Endodermal cell (in vitro differentiated cells): ENCODE data around the gene TTC23. TPM values are rescaled to one million over a fixed set of nuclear protein-coding genes. Genes with fewer than 3 reads are reported as not detected.
"Not testable (repeated sequence)": the region's sequence is repeated elsewhere in the genome, so short reads cannot be mapped to it uniquely, and the experiment has no call there.

Experiments
- DNase-seq: peaks from one replicate; pipeline ENCODE4 v3.0.0-alpha.2; 2017
- H3K27ac ChIP-seq: 2 replicates; pipeline ENCODE4 v1.5.1; 2013; ENCODE audit warnings: mild to moderate bottlenecking, low read depth, low read length, moderate library complexity
- H3K27me3 ChIP-seq: 2 replicates; pipeline ENCODE4 v1.6.1; 2013; ENCODE audit warnings: mild to moderate bottlenecking, low read length, moderate library complexity; ENCODE audit not compliant: insufficient read depth, control insufficient read depth, poor library complexity, severe bottlenecking
- H3K36me3 ChIP-seq: 2 replicates; pipeline ENCODE4 v1.7.0; 2013; ENCODE audit warnings: mild to moderate bottlenecking, low read length, moderate library complexity; ENCODE audit not compliant: control insufficient read depth, insufficient read depth
- H3K4me1 ChIP-seq: one replicate; pipeline ENCODE4 v1.7.0; 2013; ENCODE audit warnings: low read length; ENCODE audit not compliant: control insufficient read depth, insufficient read depth
- H3K4me3 ChIP-seq: 2 replicates; pipeline ENCODE4 v1.5.1; 2013; ENCODE audit warnings: mild to moderate bottlenecking, low read length, moderate library complexity
- H3K9ac ChIP-seq: 2 replicates; pipeline ENCODE4 v1.6.1; 2013; ENCODE audit warnings: mild to moderate bottlenecking, low read length, moderate library complexity; ENCODE audit not compliant: poor library complexity, severe bottlenecking; ENCODE audit errors: extremely low read depth
- H3K9me3 ChIP-seq: 2 replicates; pipeline ENCODE4 v1.6.1; 2013; ENCODE audit warnings: mild to moderate bottlenecking, low read length, moderate library complexity; ENCODE audit not compliant: control insufficient read depth
- H3K27ac Mint-ChIP-seq: 2 replicates; pipeline ENCODE4 v1.8.0; 2020; ENCODE audit warnings: mixed read lengths
- H3K27me3 Mint-ChIP-seq: 2 replicates; pipeline ENCODE4 v1.8.0; 2021; ENCODE audit warnings: mild to moderate bottlenecking, mixed read lengths; ENCODE audit not compliant: insufficient read depth
- H3K36me3 Mint-ChIP-seq: 2 replicates; pipeline ENCODE4 v1.8.0; 2020; ENCODE audit warnings: low read depth, mixed read lengths
- H3K4me1 Mint-ChIP-seq: 2 replicates; pipeline ENCODE4 v1.8.0; 2020; ENCODE audit warnings: mixed read lengths
- H3K4me3 Mint-ChIP-seq: 2 replicates; pipeline ENCODE4 v1.8.0; 2020; ENCODE audit warnings: mild to moderate bottlenecking, moderate library complexity, mixed read lengths
- H3K9me3 Mint-ChIP-seq: 2 replicates; pipeline ENCODE4 v1.8.0; 2020; ENCODE audit warnings: mild to moderate bottlenecking, mixed read lengths
- WGBS, 2 experiments: methylation state at CpG; one replicate each; pipeline versions ENCODE4 v1.1.5 to v1.1.7; 2013; ENCODE audit warnings: missing lambda C conversion rate in 2 of 2, mixed read lengths in 1 of 2; ENCODE audit not compliant: insufficient coverage in 1 of 2, insufficient read length in 1 of 2; 5-methylcytosine and 5-hydroxymethylcytosine counted together
- total RNA-seq, 2 donors: library from RNA; stranded (reverse); fragmentation: NEBNext Ultra II Directional in 1 of 2; extraction: Animal tissue kit (Norgen Biotek cat#: 25700) in 1 of 2; gene quantifications; 2 replicates in 1 of 2; 3 replicates in 1 of 2; pipeline ENCODE4 v1.2.1, GENCODE V29; 2021
- TF ChIP-seq, protein P1 (sequence below): fragments of 200-600 bp; sonication (generic); conservative IDR thresholded peaks from 2 replicates; pipeline ENCODE4 v1.5.0; 2021; ENCODE audit warnings: antibody characterized with exemption, mild to moderate bottlenecking

The TTC23 gene
- total RNA-seq, 2 donors from 2014 or later, result 20.7 to 26.3 TPM

DNA sequence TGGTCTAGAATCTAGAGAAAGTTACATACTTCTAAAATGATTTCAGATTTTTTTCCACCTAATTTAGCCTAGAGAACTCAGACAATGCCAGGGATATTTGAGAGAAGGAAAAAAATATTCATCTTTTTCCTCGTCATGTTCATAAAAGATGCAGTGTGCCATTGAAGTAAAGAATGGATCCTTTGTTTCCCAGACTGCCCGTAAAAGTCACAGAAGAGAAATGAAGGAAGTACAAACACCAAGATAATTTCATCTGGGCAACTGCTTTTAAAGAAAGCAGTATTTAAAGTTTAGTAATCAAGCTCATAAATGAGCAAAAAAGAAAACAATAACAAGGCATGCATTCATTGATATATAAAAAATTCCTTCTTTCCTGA, 47.2 kb downstream of the TTC23 start:
- 77 to 79% methylated on average over 2 of the region's 2 CpGs for WGBS, 2 experiments
- H3K4me3 ChIP-seq, result no peak overlapping the region

DNA sequence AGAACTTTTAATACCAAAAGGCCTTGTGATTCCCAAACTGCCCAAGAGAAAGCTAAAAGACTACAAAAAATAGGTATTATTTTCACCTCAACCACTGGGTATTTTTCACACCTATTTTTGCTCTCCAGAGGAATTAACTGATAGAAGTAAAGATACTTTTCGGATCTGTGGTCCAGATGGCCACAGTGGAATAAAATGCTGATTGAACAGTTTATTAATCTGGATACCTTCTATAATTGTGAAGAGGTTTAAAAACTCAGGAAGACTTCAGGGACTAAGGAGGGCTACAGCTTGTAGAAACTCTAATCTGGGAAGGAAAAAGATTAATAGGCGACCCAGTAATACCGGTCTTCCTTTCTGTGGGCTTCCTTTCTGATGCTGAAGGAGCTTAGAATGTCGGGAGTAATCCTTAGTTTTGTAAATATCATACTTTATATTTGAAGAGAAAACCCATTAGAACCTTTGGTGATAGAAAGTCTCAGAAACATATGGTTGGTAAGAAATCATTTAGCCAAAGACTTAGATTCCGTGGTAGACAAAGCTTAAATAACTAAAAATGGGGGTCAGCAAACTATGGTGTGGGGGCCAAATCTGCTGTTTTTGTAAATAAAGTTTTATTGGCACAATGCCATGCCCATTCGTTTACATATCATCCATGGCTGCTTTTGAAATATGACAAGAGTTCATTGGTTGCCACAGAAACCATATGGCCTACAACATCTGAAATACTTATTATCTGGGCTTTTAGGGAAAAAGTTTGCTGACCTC, 47.8 kb downstream of the TTC23 start:
- Histone ChIP-seq H3K4me3 (no peak overlapping the region), H3K36me3 (peaks cover 7% of the 10 kb centered on the region), H3K27me3 (no peaks in the 10 kb centered on the region), H3K9me3 (no peaks in the 10 kb centered on the region), H3K27ac (no peak overlapping the region), H3K4me1 (no peaks in the 10 kb centered on the region), H3K9ac (no peak overlapping the region)
- no peak overlapping the region for H3K27ac Mint-ChIP-seq
- H3K9me3 Mint-ChIP-seq, result no peaks in the 10 kb centered on the region
- TF ChIP-seq, protein P1, sequence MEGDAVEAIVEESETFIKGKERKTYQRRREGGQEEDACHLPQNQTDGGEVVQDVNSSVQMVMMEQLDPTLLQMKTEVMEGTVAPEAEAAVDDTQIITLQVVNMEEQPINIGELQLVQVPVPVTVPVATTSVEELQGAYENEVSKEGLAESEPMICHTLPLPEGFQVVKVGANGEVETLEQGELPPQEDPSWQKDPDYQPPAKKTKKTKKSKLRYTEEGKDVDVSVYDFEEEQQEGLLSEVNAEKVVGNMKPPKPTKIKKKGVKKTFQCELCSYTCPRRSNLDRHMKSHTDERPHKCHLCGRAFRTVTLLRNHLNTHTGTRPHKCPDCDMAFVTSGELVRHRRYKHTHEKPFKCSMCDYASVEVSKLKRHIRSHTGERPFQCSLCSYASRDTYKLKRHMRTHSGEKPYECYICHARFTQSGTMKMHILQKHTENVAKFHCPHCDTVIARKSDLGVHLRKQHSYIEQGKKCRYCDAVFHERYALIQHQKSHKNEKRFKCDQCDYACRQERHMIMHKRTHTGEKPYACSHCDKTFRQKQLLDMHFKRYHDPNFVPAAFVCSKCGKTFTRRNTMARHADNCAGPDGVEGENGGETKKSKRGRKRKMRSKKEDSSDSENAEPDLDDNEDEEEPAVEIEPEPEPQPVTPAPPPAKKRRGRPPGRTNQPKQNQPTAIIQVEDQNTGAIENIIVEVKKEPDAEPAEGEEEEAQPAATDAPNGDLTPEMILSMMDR, result no peak
- H3K4me1 Mint-ChIP-seq, result no peaks in the 10 kb centered on the region
- 92 to 100% methylated on average over 1 to 5 of the region's 6 CpGs for WGBS, 2 experiments
- DNase-seq, result no peak
- H3K4me3 Mint-ChIP-seq, result no peak overlapping the region
- peaks cover 35% of the 10 kb centered on the region for H3K36me3 Mint-ChIP-seq
- no peaks in the 10 kb centered on the region for H3K27me3 Mint-ChIP-seq

More for the DNA sequence above, 47.2 kb downstream of the TTC23 start:
- Histone ChIP-seq H3K36me3 (peaks cover 7% of the 10 kb centered on the region), H3K9ac (no peak overlapping the region), H3K9me3 (no peaks in the 10 kb centered on the region), H3K27ac (no peak overlapping the region), H3K4me1 (no peaks in the 10 kb centered on the region), H3K27me3 (no peaks in the 10 kb centered on the region)
- TF ChIP-seq, protein P1, result no peak
- H3K27me3 Mint-ChIP-seq, result no peaks in the 10 kb centered on the region
- no peaks in the 10 kb centered on the region for H3K4me1 Mint-ChIP-seq
- H3K9me3 Mint-ChIP-seq, result no peaks in the 10 kb centered on the region
- H3K36me3 Mint-ChIP-seq, result peaks cover 32% of the 10 kb centered on the region
- H3K4me3 Mint-ChIP-seq, result no peak overlapping the region
- no peak overlapping the region for H3K27ac Mint-ChIP-seq
- DNase-seq, result no peak

DNA sequence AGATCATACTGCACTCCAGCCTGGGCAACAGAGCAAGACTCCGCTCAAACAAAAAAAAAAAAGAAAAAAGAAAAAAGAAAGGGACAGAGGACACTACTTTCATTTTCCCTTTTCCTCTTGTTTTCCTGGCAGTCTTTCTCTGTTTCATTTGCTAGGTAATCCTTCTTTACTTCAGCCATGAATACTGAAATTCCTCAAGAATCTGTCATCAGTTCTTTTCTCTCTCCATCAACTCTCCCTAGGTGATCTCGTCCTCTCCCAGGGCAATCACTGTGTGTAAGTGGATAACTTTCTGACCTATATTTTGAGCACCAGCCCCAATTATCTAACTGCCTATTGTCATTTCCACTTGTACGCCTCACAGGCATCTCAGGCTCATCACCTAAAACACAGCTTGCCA, 51.5 kb downstream of the TTC23 start:
- TF ChIP-seq, protein P1, result no peak
- H3K9me3 Mint-ChIP-seq, result peaks cover 16% of the 10 kb centered on the region
- peaks cover 17% of the 10 kb centered on the region for H3K36me3 ChIP-seq
- H3K27ac ChIP-seq, result no peak overlapping the region
- no peaks in the 10 kb centered on the region for H3K4me1 ChIP-seq
- H3K9ac ChIP-seq, result no peak overlapping the region
- H3K27me3 ChIP-seq, result no peaks in the 10 kb centered on the region
- no peaks in the 10 kb centered on the region for H3K4me1 Mint-ChIP-seq
- DNase-seq, result no peak
- H3K4me3 Mint-ChIP-seq, result no peak overlapping the region
- WGBS, 2 experiments, result 98 to 100% methylated on average over 1 to 3 of the region's 3 CpGs
- no peak overlapping the region for H3K27ac Mint-ChIP-seq
- H3K36me3 Mint-ChIP-seq, result peaks cover 58% of the 10 kb centered on the region
- no peaks in the 10 kb centered on the region for H3K27me3 Mint-ChIP-seq
- H3K9me3 ChIP-seq, result peaks cover 6% of the 10 kb centered on the region
- no peak overlapping the region for H3K4me3 ChIP-seq

DNA sequence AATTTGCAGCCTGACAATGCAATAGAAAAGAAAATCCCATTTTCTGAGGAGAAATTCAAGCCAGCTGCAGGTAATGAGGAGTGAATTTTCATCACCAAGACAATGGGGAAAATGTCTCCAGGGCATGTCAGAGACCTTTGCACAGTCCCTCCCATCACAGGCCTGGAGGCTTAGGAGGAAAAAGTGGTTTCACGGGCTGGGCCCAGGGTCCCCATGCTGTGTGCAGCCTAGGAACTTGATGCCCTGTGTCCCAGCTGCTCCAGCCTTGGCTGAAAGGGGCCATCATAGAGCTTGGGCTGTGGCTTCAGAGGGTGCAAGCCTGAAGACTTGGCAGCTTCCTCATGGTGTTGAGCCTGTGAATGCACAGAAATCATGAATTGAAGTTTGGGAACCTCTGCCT, 57.2 kb downstream of the TTC23 start:
- H3K4me3 ChIP-seq, H3K27ac ChIP-seq, H3K27me3 Mint-ChIP-seq, H3K4me1 Mint-ChIP-seq, H3K27ac Mint-ChIP-seq, H3K27me3 ChIP-seq, H3K4me1 ChIP-seq, H3K9ac ChIP-seq, DNase-seq, H3K4me3 Mint-ChIP-seq: not testable (repeated sequence)
- Histone ChIP-seq H3K36me3 (peaks cover 22% of the 10 kb centered on the region), H3K9me3 (peaks cover 21% of the 10 kb centered on the region)
- Mint-ChIP-seq H3K9me3 (peaks cover 35% of the 10 kb centered on the region), H3K36me3 (peaks cover 76% of the 10 kb centered on the region)
- WGBS, 2 experiments, result 97% methylated on average over 1 of the region's 1 CpG; no CpG with 5 or more reads in 1 of the 2 experiments
